Raji (cell line): Measurements from ENCODE around the gene SGCD.

Experiments used
- POLR2A ChIP-seq: IDR thresholded peaks from 2 replicates; pipeline ENCODE4 v1.6.1; 2011; ENCODE audit warnings: low read depth, low read length, control low read depth; ENCODE audit not compliant: insufficient read depth

The SGCD gene

DNA sequence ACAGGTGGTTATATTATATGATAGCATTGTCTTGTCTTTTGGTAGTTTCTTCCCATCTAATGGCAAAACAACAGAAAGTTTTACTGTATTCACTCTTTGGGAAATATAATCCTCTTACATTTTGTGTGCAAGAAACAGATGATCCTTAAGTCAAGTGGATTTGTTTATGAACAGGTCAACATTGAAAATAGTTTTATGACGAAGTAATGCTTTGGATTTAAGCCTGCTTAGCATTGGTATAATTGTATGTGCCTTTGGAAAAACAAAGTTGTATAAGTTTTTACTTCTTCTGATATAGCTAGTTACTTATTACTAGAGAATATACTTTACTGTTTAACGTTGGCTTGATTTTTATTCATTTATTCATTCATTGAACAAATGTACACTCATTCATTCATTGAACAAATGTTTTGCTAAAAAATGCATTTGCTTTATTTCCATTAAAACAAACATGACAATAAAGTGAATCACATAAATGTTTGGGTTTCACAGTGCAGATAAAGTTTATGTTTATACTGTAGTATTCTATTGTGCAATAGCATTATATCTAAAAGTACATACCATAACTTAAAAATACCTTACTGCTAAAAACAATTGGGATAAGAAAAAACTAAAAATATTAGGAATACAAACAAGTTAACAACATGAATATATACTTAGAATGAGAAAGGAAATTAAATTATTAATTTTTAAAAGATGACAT, 12.3 kb downstream of the SGCD start:
- TF ChIP-seq POLR2A = no peak

DNA sequence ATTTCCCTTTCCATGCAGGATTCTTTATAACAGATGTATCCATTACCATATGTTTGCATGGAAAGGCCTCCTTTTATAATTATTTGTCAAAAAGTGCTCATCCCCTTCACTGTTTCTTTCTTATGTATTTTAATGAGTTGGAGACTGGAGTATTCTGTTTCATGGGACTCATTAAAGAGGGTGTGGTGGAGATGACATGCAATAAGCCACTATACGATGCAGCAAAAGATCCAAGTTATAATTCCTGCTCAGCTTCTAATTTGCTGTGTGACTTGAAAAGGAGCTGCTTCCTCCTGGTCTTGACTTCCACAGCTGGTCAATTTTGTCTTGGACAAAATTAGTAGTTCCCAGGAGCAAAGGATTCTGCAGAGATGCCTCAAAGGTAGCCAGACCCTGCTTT, 13.9 kb downstream of the SGCD start:
- TF ChIP-seq POLR2A = no peak

DNA sequence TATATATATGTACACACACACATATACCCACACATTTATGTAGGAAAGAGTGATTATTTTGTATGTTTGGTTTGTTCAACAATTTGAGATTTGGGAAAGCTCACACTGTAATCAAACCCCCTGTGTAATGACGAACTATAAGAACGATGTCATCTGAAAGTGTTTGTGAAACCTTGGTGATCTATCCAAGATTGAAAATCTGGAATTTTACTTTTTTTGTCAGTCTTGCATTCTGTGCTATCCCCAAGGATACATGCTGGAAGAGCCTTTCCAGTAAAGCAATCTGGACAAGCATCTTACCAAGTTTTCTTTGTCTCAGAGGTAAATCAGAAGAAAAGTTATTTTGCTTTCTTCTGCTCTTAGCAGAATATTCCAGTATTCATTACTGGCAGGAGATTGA, 23.3 kb downstream of the SGCD start:
- no peak for TF ChIP-seq POLR2A

DNA sequence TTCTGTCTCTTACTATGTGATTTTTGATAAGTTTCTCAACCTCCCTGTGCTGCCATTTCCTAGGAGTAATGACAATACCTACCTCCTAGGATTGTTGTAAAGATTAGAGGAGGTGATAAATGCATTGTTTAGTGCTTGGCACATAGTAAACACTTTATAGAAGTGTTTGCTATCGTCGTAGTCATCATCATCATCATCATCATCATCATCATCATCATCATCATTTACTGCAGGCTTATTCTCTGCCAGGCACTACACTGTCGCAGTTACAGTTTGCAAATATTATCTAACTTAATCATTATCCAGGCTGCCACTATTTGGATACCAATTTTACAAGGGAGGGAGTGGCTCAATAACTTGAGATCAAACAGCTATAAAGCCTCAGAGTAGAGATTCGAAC, 24.5 kb downstream of the SGCD start:
- TF ChIP-seq POLR2A = no peak

DNA sequence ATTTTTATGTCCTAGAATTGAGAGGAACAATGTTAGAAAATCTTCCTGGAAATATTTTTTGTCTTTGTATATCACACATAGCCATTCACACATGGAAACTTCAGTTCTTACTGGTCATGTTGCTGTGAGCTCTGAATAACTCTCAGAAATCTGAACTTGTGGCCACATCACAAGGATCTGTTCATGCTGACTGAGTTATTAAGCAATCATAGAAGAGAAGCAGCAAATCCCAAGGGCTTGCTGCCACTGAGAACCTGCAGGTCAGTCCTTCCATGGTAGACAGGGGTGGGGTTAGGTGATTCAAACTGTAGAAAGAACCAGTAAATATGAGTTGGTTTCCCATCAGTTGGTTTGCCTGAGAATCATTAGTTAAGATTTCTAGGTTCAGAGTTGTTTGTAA, 27.6 kb downstream of the SGCD start:
- no peak for TF ChIP-seq POLR2A

DNA sequence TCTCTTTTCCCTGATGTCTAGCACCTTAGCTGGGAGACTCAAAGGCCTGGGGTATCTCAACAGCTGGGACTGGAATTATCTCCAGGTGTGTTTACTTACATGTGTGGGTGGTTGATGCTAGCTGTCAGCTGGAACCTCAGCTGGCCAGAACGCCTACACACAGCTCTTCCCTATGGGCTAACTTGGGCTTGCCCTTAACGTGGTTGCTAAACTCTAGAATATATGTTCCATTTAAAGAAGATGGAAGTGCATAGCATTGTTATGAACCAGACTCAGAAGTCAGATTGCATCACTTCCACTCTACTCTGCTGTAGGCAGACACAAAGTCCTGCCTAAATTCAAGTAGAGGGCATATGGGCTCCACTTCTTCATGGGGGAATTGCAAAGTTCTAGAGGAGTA, 29.3 kb downstream of the SGCD start:
- TF ChIP-seq POLR2A = no peak

DNA sequence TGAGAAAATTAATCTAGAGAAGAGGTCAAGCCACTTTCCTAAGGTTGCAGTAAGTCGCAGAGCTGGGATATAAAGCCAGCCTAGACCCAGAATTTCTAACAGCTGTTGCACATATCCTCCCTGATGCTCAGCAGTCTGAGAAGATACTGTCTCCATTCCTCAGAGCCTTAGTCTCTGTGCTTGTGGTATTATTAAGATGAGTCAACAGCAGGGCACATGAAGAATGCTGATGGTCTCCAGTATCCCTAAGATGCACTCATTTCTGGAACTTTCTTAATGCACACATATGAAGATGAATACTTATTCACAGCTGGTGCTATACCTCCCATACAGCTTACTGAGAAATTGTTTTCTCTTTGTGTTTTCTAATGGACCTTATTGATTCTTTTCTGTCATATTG, 32.5 kb downstream of the SGCD start:
- no peak for TF ChIP-seq POLR2A

DNA sequence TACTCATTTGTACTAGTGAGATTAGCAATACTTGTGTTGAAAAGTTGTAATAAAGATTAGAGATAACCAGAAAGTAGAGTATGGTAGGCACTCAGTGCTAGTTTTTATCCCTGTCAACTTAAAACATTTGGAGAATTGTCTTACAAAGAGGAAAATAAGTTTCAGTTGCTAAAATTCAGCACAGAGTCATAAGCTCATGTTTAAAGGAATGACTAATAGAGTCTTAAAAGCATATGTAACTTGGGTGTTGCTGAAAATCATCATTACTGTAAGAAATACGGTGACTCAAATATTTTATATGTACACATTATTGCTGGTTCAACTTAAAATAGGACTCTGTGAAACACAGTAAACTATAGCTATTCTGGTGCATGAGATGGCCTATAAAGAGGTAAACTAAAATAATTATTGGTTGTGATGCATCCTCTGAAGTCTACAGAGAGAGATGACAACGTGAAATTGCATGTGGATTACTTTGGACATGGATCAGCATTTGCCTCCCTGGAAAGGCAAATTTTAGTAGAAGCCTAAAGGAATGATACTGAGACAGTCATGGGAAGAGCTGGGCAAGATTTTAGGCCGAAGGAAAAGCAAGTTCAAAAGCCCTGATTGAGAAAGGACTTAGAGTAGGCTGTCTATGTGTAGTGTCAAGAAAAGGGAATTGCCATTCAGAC, 34.6 kb downstream of the SGCD start:
- TF ChIP-seq POLR2A = no peak

DNA sequence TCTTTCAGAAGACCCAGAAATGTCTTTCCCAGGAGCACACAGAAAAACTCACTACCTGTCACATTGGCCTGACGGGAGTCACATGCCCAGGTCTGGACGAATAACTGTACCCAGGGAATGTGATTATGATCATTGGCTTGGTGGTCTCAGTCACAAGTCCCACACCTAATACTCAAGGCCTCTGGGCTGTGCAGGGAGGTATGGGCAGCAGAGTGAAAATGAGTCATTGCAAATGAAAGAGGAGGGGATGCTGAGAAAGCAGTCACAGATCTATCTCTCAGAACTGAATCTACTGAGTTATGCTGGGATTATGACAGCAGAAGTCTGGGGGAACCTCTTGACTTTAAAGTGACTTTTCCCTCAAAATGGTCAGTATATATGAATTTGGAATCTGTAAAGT, 36.9 kb downstream of the SGCD start:
- no peak for TF ChIP-seq POLR2A

DNA sequence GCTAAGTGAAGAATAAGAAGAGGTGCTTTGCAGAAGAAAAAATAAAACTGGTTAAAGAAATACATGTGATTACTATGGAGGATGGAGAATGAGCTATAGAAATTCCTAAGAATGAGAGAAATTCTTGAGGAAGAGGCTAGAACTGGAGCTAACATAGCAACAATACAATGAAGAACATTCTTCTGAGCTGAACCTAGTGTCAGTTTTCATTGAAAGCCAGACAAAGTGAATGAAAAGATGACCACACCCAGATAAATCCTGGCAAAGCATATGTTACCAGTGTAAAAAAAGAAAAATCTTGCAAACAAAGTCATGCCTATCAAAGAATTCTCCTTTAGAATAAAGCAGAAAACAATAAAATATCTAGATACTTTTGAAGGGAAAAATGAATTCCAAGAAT, 39.6 kb downstream of the SGCD start:
- no peak for TF ChIP-seq POLR2A

DNA sequence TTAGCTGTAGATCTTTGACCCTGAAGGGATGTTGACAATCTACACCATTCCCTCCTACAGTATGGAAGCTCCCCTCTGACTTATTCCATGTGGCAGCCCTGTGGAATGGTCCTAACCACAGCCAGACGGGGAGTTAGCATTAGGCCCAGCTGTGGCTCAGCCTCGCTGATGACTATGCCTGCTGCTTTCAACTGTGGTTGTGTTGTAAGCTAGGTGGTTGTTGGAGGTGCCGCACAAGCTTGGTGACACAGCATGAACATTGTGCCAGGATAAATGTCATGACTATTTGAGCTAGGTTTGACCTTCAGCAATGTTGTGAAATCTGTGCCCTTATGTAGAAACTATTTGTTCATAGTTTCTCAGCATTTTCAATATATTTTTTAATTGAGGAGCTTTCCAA, 40.6 kb downstream of the SGCD start:
- no peak for TF ChIP-seq POLR2A

DNA sequence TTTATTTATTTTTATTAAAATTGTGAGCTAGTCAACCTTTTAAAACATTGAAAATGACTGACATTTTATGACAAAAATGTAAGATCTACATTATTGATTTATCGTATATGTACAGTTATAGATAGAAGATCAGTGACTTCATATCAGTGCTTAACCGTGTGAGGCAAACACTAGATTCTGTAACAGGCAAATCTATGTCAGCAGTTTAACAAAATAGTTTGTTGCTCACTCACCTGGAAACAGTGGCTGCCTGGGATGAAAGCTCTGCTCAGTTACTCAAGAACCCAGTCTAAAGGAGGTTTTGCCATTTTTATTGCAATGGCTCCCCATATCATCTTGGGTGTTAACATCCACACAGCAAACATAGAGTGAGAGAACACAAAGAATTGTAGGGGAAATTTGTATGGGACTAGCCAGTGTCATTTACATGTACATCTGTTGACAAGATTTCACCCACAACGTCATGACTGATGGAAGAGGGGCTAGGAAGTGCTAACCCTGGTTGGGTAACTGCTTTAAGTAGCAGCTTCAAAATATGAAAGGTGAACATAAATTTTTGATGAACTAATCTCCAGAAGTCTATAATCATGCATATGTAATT, 49.0 kb downstream of the SGCD start:
- peak; percentile 27; the same call in 1 of the 2 replicates for TF ChIP-seq POLR2A

DNA sequence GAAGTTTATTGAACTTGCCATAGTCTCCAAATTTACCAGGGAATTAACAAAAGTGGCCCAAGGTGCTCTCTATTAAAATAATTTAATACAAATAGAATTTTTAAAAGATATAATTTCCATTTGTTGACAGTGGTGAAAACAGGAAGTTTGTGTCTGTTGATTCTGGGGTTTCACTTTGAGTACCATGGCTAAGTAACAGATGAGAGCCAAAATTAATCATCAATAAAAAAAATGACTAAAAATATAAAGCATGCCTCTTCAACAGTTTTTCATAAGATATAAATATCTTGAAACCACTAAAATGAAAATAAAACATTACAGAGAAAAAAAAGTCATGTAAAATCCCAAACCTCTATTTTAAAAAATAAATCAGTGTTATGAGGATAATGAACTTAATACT, 49.8 kb downstream of the SGCD start:
- no peak for TF ChIP-seq POLR2A

DNA sequence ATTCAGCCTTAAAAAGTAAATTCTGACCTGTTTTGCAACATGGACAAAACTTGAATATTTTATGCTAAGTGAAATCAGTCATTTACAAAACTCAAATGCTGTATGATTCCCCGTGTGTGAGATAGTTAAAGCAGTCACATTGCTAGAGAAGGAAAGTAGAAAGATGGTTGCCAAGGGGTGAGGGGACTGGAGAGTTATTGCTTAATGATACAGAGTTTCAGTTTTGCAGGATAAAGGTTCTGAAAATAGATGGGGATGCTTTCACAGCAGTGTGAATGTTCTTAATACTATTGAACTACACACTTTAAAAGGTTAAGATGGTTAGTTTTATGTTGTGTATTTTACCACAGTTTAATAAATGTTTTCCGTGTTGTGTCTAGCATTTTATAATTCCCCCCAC, 51.2 kb downstream of the SGCD start:
- TF ChIP-seq POLR2A = no peak

DNA sequence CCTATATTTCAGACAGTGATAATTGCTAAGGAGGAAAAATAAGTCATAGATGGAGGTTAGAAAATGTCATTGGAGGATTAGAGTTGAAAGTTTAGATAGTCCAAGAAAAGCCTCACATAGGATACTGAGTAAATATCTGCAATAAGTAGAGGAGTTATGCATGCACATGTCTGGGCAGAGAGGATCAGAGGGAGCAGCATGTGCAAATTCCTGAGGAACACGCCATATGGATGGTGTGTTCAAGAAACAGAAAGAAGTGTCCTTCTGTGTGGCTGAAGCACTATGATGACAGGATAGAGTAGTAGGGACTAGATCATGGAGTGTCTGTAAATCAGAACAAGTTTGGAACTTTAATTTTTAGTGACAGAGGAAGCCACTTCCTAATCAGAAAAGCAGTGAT, 52.2 kb downstream of the SGCD start:
- no peak for TF ChIP-seq POLR2A

DNA sequence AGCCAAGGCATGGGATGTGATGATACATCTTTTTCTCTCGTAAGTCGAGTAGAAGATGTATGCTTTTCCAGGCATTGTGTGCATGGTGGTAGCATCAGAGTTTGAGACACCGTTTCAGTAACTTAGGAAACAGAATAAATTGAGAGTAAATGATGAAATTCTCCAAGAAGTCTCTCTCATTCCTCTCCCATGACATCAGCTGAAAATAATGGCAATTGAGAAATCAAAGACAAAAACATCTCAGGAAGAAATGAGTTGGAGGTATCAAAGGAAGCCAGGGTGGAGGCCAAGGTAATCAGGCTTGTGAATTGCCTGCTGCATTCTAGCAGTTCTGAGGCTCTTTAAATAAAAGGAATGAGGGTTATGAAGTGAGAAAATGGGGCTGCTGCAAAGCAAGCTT, 53.9 kb downstream of the SGCD start:
- no peak for TF ChIP-seq POLR2A
